Bronchial epithelial cell (primary cell): ENCODE data around the gene ZNF365. TPM values are rescaled to one million over a fixed set of nuclear protein-coding genes. Genes with fewer than 3 reads are reported as not detected.

Experiments used
- DNase-seq: peaks from one replicate; pipeline ENCODE4 v3.0.0-alpha.2; 2010; ENCODE audit warnings: low read depth
- FAIRE-seq: peaks from 2 replicates; lab custom pipeline; 2011; peaks lifted over from hg19 to GRCh38; lab: Jason Lieb, UNC
- H3K27me3 ChIP-seq: 2 replicates; pipeline ENCODE4 v1.5.1; 2011; ENCODE audit warnings: low read length; ENCODE audit not compliant: control insufficient read depth, insufficient read depth
- H3K36me3 ChIP-seq: 2 replicates; pipeline ENCODE4 v1.5.1; 2011; ENCODE audit warnings: low read length; ENCODE audit not compliant: control insufficient read depth, insufficient read depth
- H3K4me3 ChIP-seq: 2 replicates; pipeline ENCODE4 v1.5.1; 2011; ENCODE audit warnings: mild to moderate bottlenecking, low read depth, low read length, control low read depth
- total RNA-seq: library from RNA; depleted of rRNA; stranded (reverse); fragments of >200 nt; gene quantifications from 2 replicates; pipeline ENCODE4 v1.2.1, GENCODE V29; 2014
- TF ChIP-seq, protein P1 (sequence below): IDR thresholded peaks from 2 replicates; pipeline ENCODE4 v1.5.1; 2011; ENCODE audit warnings: mild to moderate bottlenecking, moderate library complexity, low read length, control low read depth, inconsistent platforms; ENCODE audit not compliant: insufficient read depth, severe bottlenecking

The ZNF365 gene
- total RNA-seq, 1 donor from 2014 or later = 1.3 TPM

- DNase-seq (no peak), FAIRE-seq (no peak)
- TF ChIP-seq, protein P1, sequence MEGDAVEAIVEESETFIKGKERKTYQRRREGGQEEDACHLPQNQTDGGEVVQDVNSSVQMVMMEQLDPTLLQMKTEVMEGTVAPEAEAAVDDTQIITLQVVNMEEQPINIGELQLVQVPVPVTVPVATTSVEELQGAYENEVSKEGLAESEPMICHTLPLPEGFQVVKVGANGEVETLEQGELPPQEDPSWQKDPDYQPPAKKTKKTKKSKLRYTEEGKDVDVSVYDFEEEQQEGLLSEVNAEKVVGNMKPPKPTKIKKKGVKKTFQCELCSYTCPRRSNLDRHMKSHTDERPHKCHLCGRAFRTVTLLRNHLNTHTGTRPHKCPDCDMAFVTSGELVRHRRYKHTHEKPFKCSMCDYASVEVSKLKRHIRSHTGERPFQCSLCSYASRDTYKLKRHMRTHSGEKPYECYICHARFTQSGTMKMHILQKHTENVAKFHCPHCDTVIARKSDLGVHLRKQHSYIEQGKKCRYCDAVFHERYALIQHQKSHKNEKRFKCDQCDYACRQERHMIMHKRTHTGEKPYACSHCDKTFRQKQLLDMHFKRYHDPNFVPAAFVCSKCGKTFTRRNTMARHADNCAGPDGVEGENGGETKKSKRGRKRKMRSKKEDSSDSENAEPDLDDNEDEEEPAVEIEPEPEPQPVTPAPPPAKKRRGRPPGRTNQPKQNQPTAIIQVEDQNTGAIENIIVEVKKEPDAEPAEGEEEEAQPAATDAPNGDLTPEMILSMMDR = no peak
- no peak overlapping the region for H3K4me3 ChIP-seq
- no peaks in the 10 kb centered on the region for H3K27me3 ChIP-seq
- H3K36me3 ChIP-seq = no peaks in the 10 kb centered on the region
Observed at GRCh38 chr10:62443866-62444265, 69.7 kb downstream of the ZNF365 start.

GRCh38 chr10:62446627-62447026 is 72.5 kb downstream of the ZNF365 start:
- Histone ChIP-seq H3K4me3 (no peak overlapping the region), H3K36me3 (no peaks in the 10 kb centered on the region), H3K27me3 (no peaks in the 10 kb centered on the region)
- no peak for DNase-seq
- no peak for FAIRE-seq
- TF ChIP-seq, protein P1 = no peak

DNA sequence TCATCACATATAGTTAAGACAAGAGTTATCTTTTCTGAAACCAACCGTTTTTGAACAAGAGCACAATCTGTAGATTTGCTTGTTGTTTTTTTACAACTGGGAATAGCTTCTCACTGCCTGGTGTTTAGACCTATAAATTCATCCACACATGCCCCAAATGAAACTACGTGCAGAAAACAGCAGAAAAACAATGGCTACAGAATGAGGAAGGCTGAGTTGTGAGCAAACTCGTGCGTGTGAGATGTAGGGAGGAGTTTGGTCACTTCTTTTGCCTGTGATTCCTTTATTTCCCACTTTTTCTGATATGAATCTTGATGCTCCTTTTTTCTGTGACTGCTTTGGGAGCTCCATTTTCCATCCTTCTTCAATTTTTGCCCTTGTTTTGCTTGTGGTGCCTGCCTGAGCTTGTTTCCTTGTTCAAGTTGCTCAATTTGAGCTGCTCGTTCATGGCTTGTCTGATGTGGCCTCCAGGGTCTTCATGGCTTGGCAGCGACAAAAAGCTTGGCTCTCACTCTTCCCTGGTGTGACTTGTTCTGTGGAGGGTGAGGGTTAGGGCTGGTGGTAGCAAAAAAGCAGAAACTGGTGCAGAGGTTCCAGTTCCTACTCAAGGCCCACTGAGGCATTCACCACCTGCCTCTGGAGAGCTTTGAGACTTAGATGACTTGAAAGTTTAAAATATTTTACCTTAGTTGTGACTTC is 76.9 kb downstream of the ZNF365 start:
- Histone ChIP-seq H3K4me3 (no peak overlapping the region), H3K27me3 (no peaks in the 10 kb centered on the region), H3K36me3 (no peaks in the 10 kb centered on the region)
- DNase-seq (no peak), FAIRE-seq (peak; percentile 70)
- TF ChIP-seq, protein P1 = no peak

- FAIRE-seq (no peak), DNase-seq (no peak)
- TF ChIP-seq, protein P1 = no peak
- H3K27me3 ChIP-seq = no peaks in the 10 kb centered on the region
- H3K36me3 ChIP-seq = no peaks in the 10 kb centered on the region
- H3K4me3 ChIP-seq = no peak overlapping the region
Observed at GRCh38 chr10:62451611-62451975, 77.4 kb downstream of the ZNF365 start.

Other genes starting within 250 kb of the ZNF365 start
- gene RTKN2, start 105.5 kb upstream of the ZNF365 start, total RNA-seq = 0.79 and 1.7 TPM in 2 replicates